ENCODE results near the gene SLC13A2. TPM values are rescaled to one million over a fixed set of nuclear protein-coding genes. Genes with fewer than 3 reads are reported as not detected.
"Not testable (repeated sequence)": the region's sequence is repeated elsewhere in the genome, so short reads cannot be mapped to it uniquely, and the experiment has no call there.

Gene SLC13A2, protein sequence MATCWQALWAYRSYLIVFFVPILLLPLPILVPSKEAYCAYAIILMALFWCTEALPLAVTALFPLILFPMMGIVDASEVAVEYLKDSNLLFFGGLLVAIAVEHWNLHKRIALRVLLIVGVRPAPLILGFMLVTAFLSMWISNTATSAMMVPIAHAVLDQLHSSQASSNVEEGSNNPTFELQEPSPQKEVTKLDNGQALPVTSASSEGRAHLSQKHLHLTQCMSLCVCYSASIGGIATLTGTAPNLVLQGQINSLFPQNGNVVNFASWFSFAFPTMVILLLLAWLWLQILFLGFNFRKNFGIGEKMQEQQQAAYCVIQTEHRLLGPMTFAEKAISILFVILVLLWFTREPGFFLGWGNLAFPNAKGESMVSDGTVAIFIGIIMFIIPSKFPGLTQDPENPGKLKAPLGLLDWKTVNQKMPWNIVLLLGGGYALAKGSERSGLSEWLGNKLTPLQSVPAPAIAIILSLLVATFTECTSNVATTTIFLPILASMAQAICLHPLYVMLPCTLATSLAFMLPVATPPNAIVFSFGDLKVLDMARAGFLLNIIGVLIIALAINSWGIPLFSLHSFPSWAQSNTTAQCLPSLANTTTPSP
- total RNA-seq: 0.87 TPM
- long read RNA-seq, partial matches to known transcripts: 0 of 1 reads
- long read RNA-seq, other reads (novel, unspliced or antisense): 0 of 1 reads

DNA sequence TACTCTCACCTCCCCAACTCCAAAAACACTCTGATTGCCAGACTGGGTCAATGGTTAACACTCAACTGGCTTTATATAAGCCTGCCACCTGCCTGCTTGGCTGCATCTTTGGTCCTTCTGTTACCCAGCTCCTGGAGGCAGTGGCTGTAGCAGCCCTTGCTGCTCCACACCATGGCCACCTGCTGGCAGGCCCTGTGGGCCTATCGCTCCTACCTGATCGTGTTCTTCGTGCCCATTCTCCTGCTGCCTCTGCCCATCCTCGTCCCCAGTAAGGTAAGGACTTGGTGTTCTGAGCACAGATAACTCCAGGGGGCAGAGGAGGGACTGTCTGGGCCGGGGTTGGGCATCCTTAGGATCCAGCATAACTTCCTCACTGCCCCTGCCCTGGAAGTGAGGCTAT lies at the start of gene SLC13A2:
TSS of gene SLC13A2 (plus strand) at position 103 of the 400 bp plus-strand sequence. CDS start at position 172, 69 bp downstream.
- no peaks in the 10 kb centered on the region for H3K4me1 ChIP-seq
- intact Hi-C loops (cut with DNase I): no loop called here
- TF ChIP-seq, protein P1, sequence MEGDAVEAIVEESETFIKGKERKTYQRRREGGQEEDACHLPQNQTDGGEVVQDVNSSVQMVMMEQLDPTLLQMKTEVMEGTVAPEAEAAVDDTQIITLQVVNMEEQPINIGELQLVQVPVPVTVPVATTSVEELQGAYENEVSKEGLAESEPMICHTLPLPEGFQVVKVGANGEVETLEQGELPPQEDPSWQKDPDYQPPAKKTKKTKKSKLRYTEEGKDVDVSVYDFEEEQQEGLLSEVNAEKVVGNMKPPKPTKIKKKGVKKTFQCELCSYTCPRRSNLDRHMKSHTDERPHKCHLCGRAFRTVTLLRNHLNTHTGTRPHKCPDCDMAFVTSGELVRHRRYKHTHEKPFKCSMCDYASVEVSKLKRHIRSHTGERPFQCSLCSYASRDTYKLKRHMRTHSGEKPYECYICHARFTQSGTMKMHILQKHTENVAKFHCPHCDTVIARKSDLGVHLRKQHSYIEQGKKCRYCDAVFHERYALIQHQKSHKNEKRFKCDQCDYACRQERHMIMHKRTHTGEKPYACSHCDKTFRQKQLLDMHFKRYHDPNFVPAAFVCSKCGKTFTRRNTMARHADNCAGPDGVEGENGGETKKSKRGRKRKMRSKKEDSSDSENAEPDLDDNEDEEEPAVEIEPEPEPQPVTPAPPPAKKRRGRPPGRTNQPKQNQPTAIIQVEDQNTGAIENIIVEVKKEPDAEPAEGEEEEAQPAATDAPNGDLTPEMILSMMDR (IDR thresholded peaks at IDR 0.05): no peak
- DNase-seq (no peak), ATAC-seq (peak; percentile 31)
- H3K36me3 ChIP-seq: no peaks in the 10 kb centered on the region
- H3K27me3 ChIP-seq: no peaks in the 10 kb centered on the region
- no peak within 1 kb of the TSS for H3K4me3 ChIP-seq
- no peaks in the 10 kb centered on the region for H3K9me3 ChIP-seq
- H3K27ac ChIP-seq: no peak within 1 kb of the TSS

- no peak for DNase-seq
- TF ChIP-seq, protein P1 (IDR thresholded peaks at IDR 0.05): no peak
- Histone ChIP-seq H3K36me3 (no peaks in the 10 kb centered on the region), H3K4me3 (no peak overlapping the region), H3K9me3 (no peaks in the 10 kb centered on the region), H3K27me3 (no peaks in the 10 kb centered on the region), H3K4me1 (no peaks in the 10 kb centered on the region), H3K27ac (no peak overlapping the region)
- ATAC-seq: no peak
- intact Hi-C loops (cut with DNase I): no loop called here
Measured at GRCh38 chr17:28425206-28425605, 48.2 kb upstream of the SLC13A2 start.

- Histone ChIP-seq H3K36me3 (no peaks in the 10 kb centered on the region), H3K27ac (no peak overlapping the region), H3K4me3 (no peak overlapping the region), H3K9me3 (no peaks in the 10 kb centered on the region), H3K4me1 (no peaks in the 10 kb centered on the region), H3K27me3 (peaks cover under 1% of the 10 kb centered on the region)
- DNase-seq (no peak), ATAC-seq (peak; percentile 73)
- intact Hi-C loops (cut with DNase I): no loop called here
- TF ChIP-seq, protein P1 (IDR thresholded peaks at IDR 0.05): peak; percentile 33
Measured at GRCh38 chr17:28426081-28426519, 47.3 kb upstream of the SLC13A2 start.

GRCh38 chr17:28427371-28427770 lies 46.1 kb upstream of the SLC13A2 start:
- Histone ChIP-seq H3K27ac (no peak overlapping the region), H3K4me3 (no peak overlapping the region), H3K36me3 (no peaks in the 10 kb centered on the region), H3K9me3 (no peaks in the 10 kb centered on the region), H3K4me1 (no peaks in the 10 kb centered on the region), H3K27me3 (peaks cover 6% of the 10 kb centered on the region)
- intact Hi-C loops (cut with DNase I): no loop called here
- TF ChIP-seq, protein P1 (IDR thresholded peaks at IDR 0.05): no peak
- no peak for DNase-seq
- no peak for ATAC-seq

GRCh38 chr17:28427982-28428381 lies 45.5 kb upstream of the SLC13A2 start:
- H3K36me3 ChIP-seq; H3K27ac ChIP-seq; ATAC-seq; intact Hi-C loops (cut with DNase I); H3K9me3 ChIP-seq; H3K4me3 ChIP-seq; H3K4me1 ChIP-seq; DNase-seq; H3K27me3 ChIP-seq: not testable (repeated sequence)

DNA sequence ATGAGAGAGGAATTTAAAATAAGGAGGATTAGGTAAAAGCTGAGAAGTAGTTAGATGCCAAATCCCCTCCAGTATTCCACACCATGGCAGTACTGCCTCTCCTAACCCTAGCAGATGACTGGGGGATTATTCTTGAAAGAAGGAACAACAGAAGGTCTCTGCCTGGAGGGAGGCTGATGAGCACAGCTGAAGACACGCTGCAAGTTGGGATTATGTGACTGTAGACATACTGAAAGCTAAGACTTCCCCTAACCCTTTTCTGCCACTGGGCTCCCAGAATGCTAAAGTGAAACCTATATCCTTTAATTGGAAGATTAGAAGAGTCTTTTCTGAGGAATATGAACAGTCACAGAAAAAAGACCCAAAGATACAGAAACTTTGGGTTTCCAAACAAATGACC lies 39.7 kb upstream of the SLC13A2 start:
- ATAC-seq: no peak
- TF ChIP-seq, protein P1 (IDR thresholded peaks at IDR 0.05): no peak
- intact Hi-C loops (cut with DNase I): loop anchor here (10.0 kb wide), 1 partner anchor 59 kb away; the partner anchor contains the start of genes SARM1 and VTN
- Histone ChIP-seq H3K27ac (no peak overlapping the region), H3K4me1 (no peaks in the 10 kb centered on the region), H3K4me3 (no peak overlapping the region), H3K36me3 (no peaks in the 10 kb centered on the region), H3K9me3 (no peaks in the 10 kb centered on the region), H3K27me3 (peaks cover 6% of the 10 kb centered on the region)
- DNase-seq: no peak

GRCh38 chr17:28434326-28434725 lies 39.1 kb upstream of the SLC13A2 start:
- H3K36me3 ChIP-seq, H3K9me3 ChIP-seq, H3K27me3 ChIP-seq, DNase-seq, H3K4me3 ChIP-seq, H3K27ac ChIP-seq, H3K4me1 ChIP-seq, ATAC-seq: not testable (repeated sequence)
- intact Hi-C loops (cut with DNase I): loop anchor here (10.0 kb wide), 1 partner anchor 60 kb away; the partner anchor contains the start of genes SARM1 and VTN

Data from upper lobe of right lung (tissue), 1 donor.